ENCODE data around the gene GLIPR2.
A peak's percentile ranks its signal among the peaks of the same experiment; 100 is the strongest.
"Not testable (repeated sequence)": the region's sequence is repeated elsewhere in the genome, so short reads cannot be mapped to it uniquely, and the experiment has no call there.

The GLIPR2 gene

DNA sequence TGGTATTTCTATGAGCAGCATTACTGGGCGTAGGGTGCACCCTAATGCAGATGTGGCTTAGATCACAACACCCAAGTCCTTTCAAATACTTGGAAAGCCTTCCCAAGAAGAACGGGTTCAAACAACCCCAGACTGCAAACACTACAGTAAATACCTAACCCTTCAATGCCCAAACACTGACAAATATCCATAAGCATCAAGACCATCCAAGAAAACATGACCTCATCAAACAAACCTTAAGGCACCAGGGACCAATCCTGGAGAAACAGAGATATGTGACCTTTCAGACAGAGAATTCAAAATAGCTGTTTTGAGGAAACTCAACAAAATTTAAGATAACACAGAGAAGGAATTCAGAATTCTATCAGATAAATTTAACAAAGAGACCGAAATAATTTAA lies 38.7 kb downstream of the GLIPR2 start:
- not testable (repeated sequence) for H3K4me1 ChIP-seq (ENCODE audit: control insufficient read depth, insufficient read depth, low read length, unreplicated experiment)

DNA sequence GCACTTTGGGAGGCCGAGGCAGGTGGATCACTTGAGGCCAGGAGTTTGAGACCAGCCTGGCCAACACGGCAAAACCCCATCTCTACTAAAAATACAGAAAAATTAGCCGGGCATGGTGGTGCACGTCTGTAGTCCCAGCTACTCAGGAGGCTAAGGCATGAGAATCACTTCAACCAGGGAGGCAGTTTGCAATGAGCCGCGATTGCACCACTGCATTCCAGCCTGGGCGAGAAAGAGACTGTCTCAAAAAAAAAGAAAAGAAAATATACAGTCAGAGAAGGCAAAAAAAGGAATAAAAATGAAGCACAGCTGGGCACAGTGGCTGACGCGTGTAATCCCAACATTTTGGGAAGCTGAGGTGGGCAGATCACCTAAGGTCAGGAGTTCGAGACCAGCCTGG lies 40.0 kb downstream of the GLIPR2 start:
- H3K4me1 ChIP-seq (ENCODE audit: control insufficient read depth, insufficient read depth, low read length, unreplicated experiment); H3K79me2 ChIP-seq (ENCODE audit: control insufficient read depth, insufficient read depth, low read length, unreplicated experiment); H3K36me3 ChIP-seq (ENCODE audit: insufficient read depth, low read length); H2AFZ ChIP-seq (ENCODE audit: low read length, unreplicated experiment); H3K4me3 ChIP-seq (ENCODE audit: low read depth, low read length); H3K27ac ChIP-seq (ENCODE audit: low read depth, low read length); H3K27me3 ChIP-seq (ENCODE audit: insufficient read depth, low read length): not testable (repeated sequence)

More for the DNA sequence above, 38.7 kb downstream of the GLIPR2 start:
- H3K79me2 ChIP-seq (ENCODE audit: control insufficient read depth, insufficient read depth, low read length, unreplicated experiment); H3K36me3 ChIP-seq (ENCODE audit: insufficient read depth, low read length); H2AFZ ChIP-seq (ENCODE audit: low read length, unreplicated experiment); H3K4me3 ChIP-seq (ENCODE audit: low read depth, low read length); H3K27ac ChIP-seq (ENCODE audit: low read depth, low read length); H3K27me3 ChIP-seq (ENCODE audit: insufficient read depth, low read length): not testable (repeated sequence)

DNA sequence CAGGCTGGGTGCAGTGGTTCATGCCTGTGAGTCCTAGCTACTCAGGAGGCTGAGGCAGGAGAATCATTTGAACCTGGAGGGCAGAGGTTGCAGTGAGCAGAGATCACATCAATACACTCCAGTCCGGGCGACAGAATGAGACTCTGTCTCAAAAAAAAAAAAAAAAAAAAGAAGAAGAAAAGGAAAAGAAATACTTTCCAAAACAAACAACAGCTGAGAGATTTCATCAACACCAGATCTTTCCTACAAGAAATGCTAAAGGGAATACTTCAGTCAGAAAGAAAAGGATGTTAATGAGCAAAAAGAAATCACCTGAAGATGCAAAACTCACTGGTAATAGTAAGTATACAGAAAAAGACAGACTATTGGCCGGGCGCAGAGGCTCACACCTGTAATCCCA lies 41.0 kb downstream of the GLIPR2 start:
- no peak overlapping the region for H3K27ac ChIP-seq (ENCODE audit: low read depth, low read length)
- no peak overlapping the region for H2AFZ ChIP-seq (ENCODE audit: low read length, unreplicated experiment)
- no peaks in the 10 kb centered on the region for H3K4me1 ChIP-seq (ENCODE audit: control insufficient read depth, insufficient read depth, low read length, unreplicated experiment)

DNA sequence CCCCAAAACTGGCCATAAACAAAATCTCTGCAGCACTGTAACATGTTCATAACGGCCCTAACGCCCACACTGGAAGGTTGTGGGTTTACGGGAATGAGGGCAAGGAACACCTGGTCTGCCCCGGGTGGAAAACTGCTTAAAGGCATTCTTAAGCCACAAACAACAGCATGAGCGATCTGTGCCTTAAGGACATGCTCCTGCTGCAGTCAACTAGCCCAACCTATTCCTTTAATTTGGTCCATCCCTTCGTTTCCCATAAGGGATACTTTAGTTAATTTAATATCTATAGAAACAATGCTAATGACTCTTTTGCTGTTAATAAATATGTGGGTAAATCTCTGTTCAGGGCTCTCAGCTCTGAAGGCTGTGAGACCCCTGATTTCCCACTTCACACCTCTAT lies 43.7 kb downstream of the GLIPR2 start:
- H3K27ac ChIP-seq (ENCODE audit: low read depth, low read length); H3K79me2 ChIP-seq (ENCODE audit: control insufficient read depth, insufficient read depth, low read length, unreplicated experiment); H2AFZ ChIP-seq (ENCODE audit: low read length, unreplicated experiment); H3K27me3 ChIP-seq (ENCODE audit: insufficient read depth, low read length); H3K4me1 ChIP-seq (ENCODE audit: control insufficient read depth, insufficient read depth, low read length, unreplicated experiment); H3K4me3 ChIP-seq (ENCODE audit: low read depth, low read length); H3K36me3 ChIP-seq (ENCODE audit: insufficient read depth, low read length): not testable (repeated sequence)

More for the DNA sequence above, 41.0 kb downstream of the GLIPR2 start:
- Histone ChIP-seq H3K36me3 (ENCODE audit: insufficient read depth, low read length) (no peaks in the 10 kb centered on the region), H3K79me2 (ENCODE audit: control insufficient read depth, insufficient read depth, low read length, unreplicated experiment) (no peaks in the 10 kb centered on the region), H3K27me3 (ENCODE audit: insufficient read depth, low read length) (no peaks in the 10 kb centered on the region), H3K4me3 (ENCODE audit: low read depth, low read length) (no peak overlapping the region)

DNA sequence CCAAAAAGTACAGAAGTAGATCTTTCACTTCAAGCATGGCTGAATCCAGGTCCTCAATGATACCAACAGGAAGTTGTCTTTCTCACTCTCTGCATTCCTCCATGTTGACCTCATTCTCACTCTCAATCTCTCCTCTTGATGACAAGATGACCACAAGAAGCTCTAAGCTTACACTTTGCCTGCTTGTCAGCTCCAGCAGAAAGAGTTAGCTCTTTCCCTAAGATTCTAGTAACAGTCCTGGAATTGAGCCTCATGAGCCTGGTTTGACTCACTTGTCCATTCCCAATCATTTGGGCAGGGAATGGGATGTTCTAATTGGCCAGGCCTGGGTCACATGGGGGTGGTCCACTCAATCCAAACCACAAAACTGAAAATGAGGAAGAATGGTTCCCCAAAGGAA lies 50.9 kb downstream of the GLIPR2 start:
- Histone ChIP-seq H3K27me3 (ENCODE audit: insufficient read depth, low read length) (no peaks in the 10 kb centered on the region), H3K4me3 (ENCODE audit: low read depth, low read length) (no peak overlapping the region), H3K36me3 (ENCODE audit: insufficient read depth, low read length) (no peaks in the 10 kb centered on the region), H3K79me2 (ENCODE audit: control insufficient read depth, insufficient read depth, low read length, unreplicated experiment) (peaks cover 17% of the 10 kb centered on the region), H2AFZ (ENCODE audit: low read length, unreplicated experiment) (no peak overlapping the region), H3K27ac (ENCODE audit: low read depth, low read length) (no peak overlapping the region), H3K4me1 (ENCODE audit: control insufficient read depth, insufficient read depth, low read length, unreplicated experiment) (peaks cover 12% of the 10 kb centered on the region)

DNA sequence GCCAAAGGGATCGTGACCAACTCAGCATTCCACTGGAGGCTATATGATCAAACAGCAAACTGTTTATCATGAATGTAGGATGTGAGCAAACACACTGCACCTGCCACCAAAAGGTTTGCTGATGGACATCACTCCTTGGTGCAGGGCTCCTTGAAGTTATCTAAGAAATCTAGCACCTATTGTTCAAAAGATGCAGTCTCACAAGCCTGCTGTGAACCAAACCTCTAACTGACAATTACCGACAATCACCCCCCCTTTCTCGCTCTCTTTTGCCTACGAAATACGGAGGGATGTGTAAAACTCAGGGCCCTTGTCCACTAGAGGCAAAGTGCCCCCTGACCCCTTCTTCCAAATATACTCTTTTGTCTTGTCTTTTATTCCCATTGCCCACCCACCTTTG lies 51.7 kb downstream of the GLIPR2 start:
- Histone ChIP-seq H3K36me3 (ENCODE audit: insufficient read depth, low read length) (no peaks in the 10 kb centered on the region), H3K79me2 (ENCODE audit: control insufficient read depth, insufficient read depth, low read length, unreplicated experiment) (peaks cover 25% of the 10 kb centered on the region), H2AFZ (ENCODE audit: low read length, unreplicated experiment) (no peak overlapping the region)

DNA sequence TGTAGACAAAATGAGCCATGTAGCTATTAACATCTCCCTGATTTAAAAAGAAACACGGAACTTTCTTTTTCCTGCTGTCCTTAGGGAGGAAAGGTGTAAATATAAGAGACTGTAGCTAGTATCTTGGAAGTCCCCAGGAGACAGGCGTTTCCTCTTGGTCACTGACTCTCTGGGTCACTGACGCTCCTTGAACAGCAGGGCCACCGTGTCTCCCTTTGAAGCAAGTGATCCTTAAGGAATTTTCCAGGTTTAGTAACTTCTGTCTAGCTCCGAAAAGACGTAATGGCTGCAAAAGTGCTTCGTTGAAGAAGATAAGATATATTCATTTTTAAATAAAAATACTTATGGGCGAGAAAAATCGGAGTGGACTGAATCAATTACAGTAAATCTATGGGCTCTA lies 53.4 kb downstream of the GLIPR2 start:
- H3K36me3 ChIP-seq (ENCODE audit: insufficient read depth, low read length): 0 out of 2 replicates have a peak, but pooled peaks cover 7% of the 10 kb centered on the region
- H2AFZ ChIP-seq (ENCODE audit: low read length, unreplicated experiment): peak overlapping the region; percentile 38

More for the DNA sequence above, 51.7 kb downstream of the GLIPR2 start:
- H3K27ac ChIP-seq (ENCODE audit: low read depth, low read length): no peak overlapping the region
- no peaks in the 10 kb centered on the region for H3K27me3 ChIP-seq (ENCODE audit: insufficient read depth, low read length)
- H3K4me3 ChIP-seq (ENCODE audit: low read depth, low read length): no peak overlapping the region
- H3K4me1 ChIP-seq (ENCODE audit: control insufficient read depth, insufficient read depth, low read length, unreplicated experiment): peaks cover 20% of the 10 kb centered on the region

DNA sequence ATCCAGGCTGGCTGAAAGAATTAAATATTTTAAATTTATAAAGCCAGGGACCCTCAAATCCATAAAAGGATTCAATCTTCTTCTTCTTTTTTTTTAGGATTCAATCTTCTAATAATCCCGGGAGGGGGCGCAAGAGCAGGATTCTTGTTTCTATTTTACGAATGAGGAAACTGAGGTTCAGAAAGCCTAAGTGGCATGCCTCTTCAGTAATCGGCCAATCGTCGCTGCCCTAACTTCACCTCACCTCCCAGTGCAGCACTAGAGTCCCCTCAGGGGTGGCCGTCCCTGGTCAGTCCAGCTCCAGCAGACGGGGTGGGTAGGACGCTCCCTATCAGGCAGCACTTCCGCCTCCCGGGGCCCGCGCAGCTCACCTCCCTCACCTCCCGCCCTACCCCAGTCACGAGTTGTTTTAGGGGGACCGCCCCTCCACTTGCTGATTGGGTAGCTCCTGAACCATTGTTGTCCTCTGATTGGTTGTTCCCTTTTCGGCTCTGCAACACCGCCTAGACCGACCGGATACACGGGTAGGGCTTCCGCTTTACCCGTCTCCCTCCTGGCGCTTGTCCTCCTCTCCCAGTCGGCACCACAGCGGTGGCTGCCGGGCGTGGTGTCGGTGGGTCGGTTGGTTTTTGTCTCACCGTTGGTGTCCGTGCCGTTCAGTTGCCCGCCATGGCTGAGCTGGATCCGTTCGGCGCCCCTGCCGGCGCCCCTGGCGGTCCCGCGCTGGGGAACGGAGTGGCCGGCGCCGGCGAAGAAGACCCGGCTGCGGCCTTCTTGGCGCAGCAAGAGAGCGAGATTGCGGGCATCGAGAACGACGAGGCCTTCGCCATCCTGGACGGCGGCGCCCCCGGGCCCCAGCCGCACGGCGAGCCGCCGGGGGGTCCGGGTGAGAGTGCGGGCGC lies 54.1 kb downstream of the GLIPR2 start, which contains the start of gene CLTA:
Gene CLTA, plus strand, starts transcription at position 534 of the 902 bp plus-strand sequence. Its CDS starts 136 bp downstream, at position 670.
- no peaks in the 10 kb centered on the region for H3K27me3 ChIP-seq (ENCODE audit: insufficient read depth, low read length)
- peaks cover 48% of the 10 kb centered on the region for H3K79me2 ChIP-seq (ENCODE audit: control insufficient read depth, insufficient read depth, low read length, unreplicated experiment)
- peaks cover 40% of the 10 kb centered on the region for H3K4me1 ChIP-seq (ENCODE audit: control insufficient read depth, insufficient read depth, low read length, unreplicated experiment)

More for the DNA sequence above, 53.4 kb downstream of the GLIPR2 start:
- peak overlapping the region; percentile 75 for H3K27ac ChIP-seq (ENCODE audit: low read depth, low read length)
- H3K79me2 ChIP-seq (ENCODE audit: control insufficient read depth, insufficient read depth, low read length, unreplicated experiment): peaks cover 42% of the 10 kb centered on the region
- H3K4me1 ChIP-seq (ENCODE audit: control insufficient read depth, insufficient read depth, low read length, unreplicated experiment): peaks cover 38% of the 10 kb centered on the region
- peak overlapping the region; percentile 95 for H3K4me3 ChIP-seq (ENCODE audit: low read depth, low read length)
- no peaks in the 10 kb centered on the region for H3K27me3 ChIP-seq (ENCODE audit: insufficient read depth, low read length)

DNA sequence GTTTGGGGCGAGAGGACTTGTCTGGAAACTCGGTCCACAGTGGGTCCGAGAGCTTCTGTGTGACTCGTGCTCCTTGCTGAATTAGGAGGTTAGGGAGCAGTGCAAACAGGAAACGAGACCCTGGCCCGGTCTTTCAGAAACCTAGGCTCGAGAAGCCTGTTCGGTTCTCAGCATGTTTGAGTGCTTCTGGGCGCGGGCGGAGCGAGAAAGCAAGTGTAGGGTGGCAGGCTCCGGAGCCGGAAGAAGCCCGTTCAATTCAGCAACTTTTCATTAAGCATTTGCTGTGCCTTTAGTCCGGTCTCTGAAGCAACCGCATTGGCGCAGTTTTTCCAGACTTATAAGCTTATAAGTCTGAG lies 54.7 kb downstream of the GLIPR2 start:
- H3K79me2 ChIP-seq (ENCODE audit: control insufficient read depth, insufficient read depth, low read length, unreplicated experiment): peaks cover 48% of the 10 kb centered on the region
- no peak overlapping the region for H2AFZ ChIP-seq (ENCODE audit: low read length, unreplicated experiment)
- H3K4me3 ChIP-seq (ENCODE audit: low read depth, low read length): peak overlapping the region; percentile 95
- no peaks in the 10 kb centered on the region for H3K27me3 ChIP-seq (ENCODE audit: insufficient read depth, low read length)
- H3K36me3 ChIP-seq (ENCODE audit: insufficient read depth, low read length): 0 out of 2 replicates have a peak, but pooled peaks cover 7% of the 10 kb centered on the region
- H3K27ac ChIP-seq (ENCODE audit: low read depth, low read length): peak overlapping the region; percentile 75; the same call in 1 of the 2 replicates
- peaks cover 40% of the 10 kb centered on the region for H3K4me1 ChIP-seq (ENCODE audit: control insufficient read depth, insufficient read depth, low read length, unreplicated experiment)

More for the DNA sequence above, 54.1 kb downstream of the GLIPR2 start, which contains the start of gene CLTA:
- peak within 1 kb of the TSS; percentile 75 for H3K27ac ChIP-seq (ENCODE audit: low read depth, low read length)
- 0 out of 2 replicates have a peak, but pooled peaks cover 7% of the 10 kb centered on the region for H3K36me3 ChIP-seq (ENCODE audit: insufficient read depth, low read length)
- peak within 1 kb of the TSS; percentile 38 for H2AFZ ChIP-seq (ENCODE audit: low read length, unreplicated experiment)
- peak within 1 kb of the TSS; percentile 95 for H3K4me3 ChIP-seq (ENCODE audit: low read depth, low read length)

DNA sequence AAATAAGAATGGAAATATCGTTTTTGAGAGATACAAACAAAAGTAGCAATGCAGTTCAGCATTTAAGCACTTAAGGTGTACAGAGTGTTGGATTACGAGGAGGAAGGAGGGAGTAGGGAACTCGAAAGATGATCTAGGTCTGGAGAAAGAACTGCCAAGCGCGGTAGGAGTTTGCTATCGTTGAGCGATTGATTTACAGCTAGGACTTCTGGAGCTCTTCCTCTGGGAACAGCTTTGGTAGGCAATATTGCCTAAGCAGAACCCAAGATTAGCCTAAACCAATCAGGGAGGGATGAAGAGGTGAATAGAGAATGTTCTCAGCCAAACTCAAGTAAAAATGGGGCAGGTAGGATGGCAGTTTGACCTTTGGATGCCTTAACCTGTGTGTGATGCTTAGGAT lies 55.2 kb downstream of the GLIPR2 start:
- no peak overlapping the region for H2AFZ ChIP-seq (ENCODE audit: low read length, unreplicated experiment)
- peak overlapping the region; percentile 95 for H3K4me3 ChIP-seq (ENCODE audit: low read depth, low read length)
- no peaks in the 10 kb centered on the region for H3K27me3 ChIP-seq (ENCODE audit: insufficient read depth, low read length)
- 0 out of 2 replicates have a peak, but pooled peaks cover 7% of the 10 kb centered on the region for H3K36me3 ChIP-seq (ENCODE audit: insufficient read depth, low read length)
- H3K4me1 ChIP-seq (ENCODE audit: control insufficient read depth, insufficient read depth, low read length, unreplicated experiment): peaks cover 40% of the 10 kb centered on the region
- peak overlapping the region; percentile 75; the same call in 1 of the 2 replicates for H3K27ac ChIP-seq (ENCODE audit: low read depth, low read length)
- H3K79me2 ChIP-seq (ENCODE audit: control insufficient read depth, insufficient read depth, low read length, unreplicated experiment): peaks cover 52% of the 10 kb centered on the region

DNA sequence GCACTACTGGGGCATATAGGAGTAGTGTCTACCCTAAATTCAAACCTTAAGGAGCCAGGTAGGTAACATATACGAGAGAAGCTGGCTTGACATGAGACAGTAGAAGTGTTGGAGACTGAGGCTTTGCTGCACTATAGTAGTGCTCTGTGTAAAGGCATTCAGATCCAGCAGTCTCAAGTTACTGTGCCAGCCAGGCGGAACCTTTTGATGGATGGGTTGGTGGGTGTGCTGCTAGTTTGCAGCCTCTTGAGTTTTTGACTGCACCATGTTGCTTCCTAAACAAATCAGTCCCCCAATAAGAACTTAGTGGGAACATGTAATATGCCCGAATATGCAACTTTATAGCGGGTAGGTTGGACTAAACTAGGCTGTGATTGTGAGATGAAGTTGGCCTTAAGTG lies 55.7 kb downstream of the GLIPR2 start:
- H3K27ac ChIP-seq (ENCODE audit: low read depth, low read length): no peak overlapping the region
- H3K36me3 ChIP-seq (ENCODE audit: insufficient read depth, low read length): peaks cover 10% of the 10 kb centered on the region
- no peak overlapping the region for H2AFZ ChIP-seq (ENCODE audit: low read length, unreplicated experiment)
- peaks cover 57% of the 10 kb centered on the region for H3K79me2 ChIP-seq (ENCODE audit: control insufficient read depth, insufficient read depth, low read length, unreplicated experiment)
- peaks cover 39% of the 10 kb centered on the region for H3K4me1 ChIP-seq (ENCODE audit: control insufficient read depth, insufficient read depth, low read length, unreplicated experiment)
- peak overlapping the region; percentile 95 for H3K4me3 ChIP-seq (ENCODE audit: low read depth, low read length)
- H3K27me3 ChIP-seq (ENCODE audit: insufficient read depth, low read length): no peaks in the 10 kb centered on the region

All from ACC112 (cell line).